Cardiac muscle cell (in vitro differentiated cells and primary cell): ENCODE data around the gene PELI2. TPM values are rescaled to one million over a fixed set of nuclear protein-coding genes. Genes with fewer than 3 reads are reported as not detected.

Source experiments
- DNase-seq, 2 donors: peaks; one replicate each; pipeline versions ENCODE4 v3.0.0 to v3.0.0-alpha.2; 2010 to 2017; ENCODE audit warnings: low read depth in 1 of 2, low spot score in 1 of 2
- H3K27ac ChIP-seq: fragments of 200-600 bp; sonication (generic); 2 replicates; pipeline ENCODE4 v1.5.1; 2016
- H3K27me3 ChIP-seq: fragments of 200-600 bp; sonication (generic); 2 replicates; pipeline ENCODE4 v1.6.0; 2016; ENCODE audit warnings: control low read depth
- H3K36me3 ChIP-seq: fragments of 200-600 bp; sonication (generic); 2 replicates; pipeline ENCODE4 v1.5.1; 2016; ENCODE audit warnings: control low read depth
- H3K4me1 ChIP-seq: fragments of 200-600 bp; sonication (generic); 2 replicates; pipeline ENCODE4 v1.8.1; 2017; ENCODE audit warnings: low read depth, mild to moderate bottlenecking, mixed run types
- H3K4me3 ChIP-seq: fragments of 200-600 bp; sonication (generic); 2 replicates; pipeline ENCODE4 v1.5.1; 2016; ENCODE audit warnings: mild to moderate bottlenecking
- H3K9me3 ChIP-seq: fragments of 200-600 bp; sonication (generic); 2 replicates; pipeline ENCODE4 v1.5.1; 2017; ENCODE audit warnings: low read depth, mild to moderate bottlenecking, control low read depth
- CTCF ChIP-seq: IDR thresholded peaks from 2 replicates; pipeline ENCODE4 v1.5.1; 2012; ENCODE audit warnings: low read depth, mild to moderate bottlenecking, low read length
- polyA plus RNA-seq: library from polyadenylated mRNA; unstranded; fragments of >200 nt; fragmentation: Nextera tagmentation; extraction: Ambion mirVana; gene quantifications from 2 replicates; pipeline ENCODE4 v1.2.1, GENCODE V29; 2016
- total RNA-seq: library from RNA; depleted of rRNA; stranded (reverse); fragments of >200 nt; gene quantifications from 2 replicates; pipeline ENCODE4 v1.2.3, GENCODE V29; 2016

Gene PELI2
- total and polyA plus RNA-seq, 2 experiments from 2014 or later, result 1.7 to 4.9 TPM

- Histone ChIP-seq H3K4me1 (peaks cover 7% of the 10 kb centered on the region), H3K9me3 (no peaks in the 10 kb centered on the region), H3K4me3 (no peak overlapping the region), H3K27ac (no peak overlapping the region), H3K36me3 (no peaks in the 10 kb centered on the region), H3K27me3 (no peaks in the 10 kb centered on the region)
- TF ChIP-seq CTCF, result no peak
- DNase-seq, result no peak
Observed at GRCh38 chr14:56085471-56085870, 32.7 kb upstream of the PELI2 start.

- no peak overlapping the region for H3K27ac ChIP-seq
- TF ChIP-seq CTCF, result no peak
- DNase-seq, result peak in 1 of 2 donors; percentile 27
- H3K4me3 ChIP-seq, result no peak overlapping the region
- H3K4me1 ChIP-seq, result no peaks in the 10 kb centered on the region
- no peaks in the 10 kb centered on the region for H3K9me3 ChIP-seq
- no peaks in the 10 kb centered on the region for H3K27me3 ChIP-seq
- no peaks in the 10 kb centered on the region for H3K36me3 ChIP-seq
Observed at GRCh38 chr14:56087671-56088471, 30.3 kb upstream of the PELI2 start.

GRCh38 chr14:56088941-56089340, 29.3 kb upstream of the PELI2 start:
- no peak overlapping the region for H3K4me3 ChIP-seq
- H3K4me1 ChIP-seq, result no peaks in the 10 kb centered on the region
- H3K9me3 ChIP-seq, result no peaks in the 10 kb centered on the region
- no peak overlapping the region for H3K27ac ChIP-seq
- TF ChIP-seq CTCF, result no peak
- no peak for DNase-seq
- H3K36me3 ChIP-seq, result no peaks in the 10 kb centered on the region
- no peaks in the 10 kb centered on the region for H3K27me3 ChIP-seq

GRCh38 chr14:56092763-56093162, 25.4 kb upstream of the PELI2 start:
- DNase-seq, result peak in 1 of 2 donors; percentile 52
- Histone ChIP-seq H3K27me3 (no peaks in the 10 kb centered on the region), H3K4me3 (no peak overlapping the region), H3K36me3 (no peaks in the 10 kb centered on the region), H3K4me1 (no peaks in the 10 kb centered on the region), H3K9me3 (no peaks in the 10 kb centered on the region), H3K27ac (no peak overlapping the region)
- no peak for TF ChIP-seq CTCF

GRCh38 chr14:56094076-56094475, 24.1 kb upstream of the PELI2 start:
- H3K4me1 ChIP-seq, result peaks cover 5% of the 10 kb centered on the region
- H3K9me3 ChIP-seq, result no peaks in the 10 kb centered on the region
- TF ChIP-seq CTCF, result no peak
- H3K27me3 ChIP-seq, result no peaks in the 10 kb centered on the region
- peak in 1 of 2 donors; percentile 62 for DNase-seq
- no peaks in the 10 kb centered on the region for H3K36me3 ChIP-seq
- no peak overlapping the region for H3K4me3 ChIP-seq
- H3K27ac ChIP-seq, result no peak overlapping the region
